BE2C (cell line): ENCODE measurements around the gene TRAF2.

Experiments used
- DNase-seq: peaks from one replicate; pipeline ENCODE4 v3.0.0-alpha.2; 2020
- H3K27me3 ChIP-seq: fragments of 250-450 bp; sonication (Bioruptor Pico); 2 replicates; pipeline ENCODE4 v1.5.1; 2020; ENCODE audit warnings: mild to moderate bottlenecking
- H3K36me3 ChIP-seq: fragments of 250-450 bp; sonication (Bioruptor Pico); 2 replicates; pipeline ENCODE4 v1.5.1; 2020; ENCODE audit warnings: mild to moderate bottlenecking
- H3K4me1 ChIP-seq: fragments of 250-450 bp; sonication (Bioruptor Pico); 2 replicates; pipeline ENCODE4 v1.5.1; 2020
- H3K4me3 ChIP-seq: 2 replicates; pipeline ENCODE4 v1.5.1; 2011; ENCODE audit warnings: low read depth, low read length
- H3K9me3 ChIP-seq: fragments of 250-450 bp; sonication (Bioruptor Pico); 2 replicates; pipeline ENCODE4 v1.5.1; 2020
- CTCF ChIP-seq: IDR thresholded peaks from 2 replicates; pipeline ENCODE4 v1.5.1; 2012; ENCODE audit warnings: mild to moderate bottlenecking, low read depth, low read length

The TRAF2 gene

GRCh38 chr9:136949239-136949816 lies 63.0 kb downstream of the TRAF2 start:
- Histone ChIP-seq H3K4me3 (peak overlapping the region; percentile 57), H3K4me1 (peaks cover 10% of the 10 kb centered on the region), H3K27me3 (no peaks in the 10 kb centered on the region), H3K36me3 (no peaks in the 10 kb centered on the region), H3K9me3 (no peaks in the 10 kb centered on the region)
- DNase-seq: no peak
- no peak for TF ChIP-seq CTCF

- Histone ChIP-seq H3K4me3 (peak overlapping the region; percentile 57), H3K27me3 (no peaks in the 10 kb centered on the region), H3K9me3 (no peaks in the 10 kb centered on the region), H3K4me1 (peaks cover 10% of the 10 kb centered on the region), H3K36me3 (no peaks in the 10 kb centered on the region)
- TF ChIP-seq CTCF: no peak
- DNase-seq: peak; percentile 94
These were observed 63.7 kb downstream of the TRAF2 start for GRCh38 chr9:136949817-136950655.

GRCh38 chr9:136950656-136951276 lies 64.5 kb downstream of the TRAF2 start:
- no peak for TF ChIP-seq CTCF
- Histone ChIP-seq H3K4me3 (peak overlapping the region; percentile 57), H3K27me3 (no peaks in the 10 kb centered on the region), H3K9me3 (no peaks in the 10 kb centered on the region), H3K36me3 (no peaks in the 10 kb centered on the region), H3K4me1 (peaks cover 10% of the 10 kb centered on the region)
- no peak for DNase-seq

- TF ChIP-seq CTCF: no peak
- no peak for DNase-seq
- no peaks in the 10 kb centered on the region for H3K36me3 ChIP-seq
- no peak within 1 kb of the TSS for H3K4me3 ChIP-seq
- no peaks in the 10 kb centered on the region for H3K9me3 ChIP-seq
- peaks cover 10% of the 10 kb centered on the region for H3K4me1 ChIP-seq
- H3K27me3 ChIP-seq: no peaks in the 10 kb centered on the region
These were observed 65.4 kb downstream of the TRAF2 start, which contains the start of gene LCN12 for GRCh38 chr9:136951541-136952320. Gene LCN12 (plus strand): TSS chr9:136952273. CDS start chr9:136952328, 55 bp downstream.

GRCh38 chr9:136952321-136952850 lies 66.1 kb downstream of the TRAF2 start:
- no peaks in the 10 kb centered on the region for H3K36me3 ChIP-seq
- TF ChIP-seq CTCF: no peak
- no peaks in the 10 kb centered on the region for H3K9me3 ChIP-seq
- H3K4me3 ChIP-seq: no peak overlapping the region
- peaks cover 10% of the 10 kb centered on the region for H3K4me1 ChIP-seq
- no peaks in the 10 kb centered on the region for H3K27me3 ChIP-seq
- no peak for DNase-seq
